ENCODE data around the gene PRKCB.

PRKCB gene

GRCh38 chr16:23843143-23843542, 7.4 kb downstream of the PRKCB start:
- peaks cover 6% of the 10 kb centered on the region for H3K36me3 Mint-ChIP-seq (ENCODE audit: low read depth)
- intact Hi-C loops (cut with micrococcal nuclease), result no loop called here
- H3K4me3 Mint-ChIP-seq, result no peak overlapping the region

GRCh38 chr16:23847251-23847650, 11.5 kb downstream of the PRKCB start:
- Mint-ChIP-seq H3K27me3 (no peaks in the 10 kb centered on the region), H3K4me3 (no peak overlapping the region), H3K27ac (no peak overlapping the region), H3K36me3 (ENCODE audit: low read depth) (peaks cover 6% of the 10 kb centered on the region), H3K9me3 (peaks cover under 1% of the 10 kb centered on the region), H3K4me1 (ENCODE audit: low read depth) (peaks cover 54% of the 10 kb centered on the region)
- intact Hi-C loops (cut with micrococcal nuclease), result no loop called here

More at GRCh38 chr16:23843143-23843542, 7.4 kb downstream of the PRKCB start:
- peaks cover 4% of the 10 kb centered on the region for H3K27me3 Mint-ChIP-seq
- H3K9me3 Mint-ChIP-seq, result no peaks in the 10 kb centered on the region
- no peak overlapping the region for H3K27ac Mint-ChIP-seq
- H3K4me1 Mint-ChIP-seq (ENCODE audit: low read depth), result peaks cover 49% of the 10 kb centered on the region

GRCh38 chr16:23847948-23848347, 12.2 kb downstream of the PRKCB start:
- Mint-ChIP-seq H3K4me3 (no peak overlapping the region), H3K27ac (peak overlapping the region; percentile 35)

GRCh38 chr16:23848958-23849357, 13.2 kb downstream of the PRKCB start:
- H3K9me3 Mint-ChIP-seq, result peaks cover 18% of the 10 kb centered on the region
- intact Hi-C loops (cut with micrococcal nuclease), result no loop called here
- no peak overlapping the region for H3K4me3 Mint-ChIP-seq
- peaks cover 6% of the 10 kb centered on the region for H3K36me3 Mint-ChIP-seq (ENCODE audit: low read depth)
- H3K27me3 Mint-ChIP-seq, result no peaks in the 10 kb centered on the region
- no peak overlapping the region for H3K27ac Mint-ChIP-seq
- peaks cover 68% of the 10 kb centered on the region for H3K4me1 Mint-ChIP-seq (ENCODE audit: low read depth)

More at GRCh38 chr16:23847948-23848347, 12.2 kb downstream of the PRKCB start:
- intact Hi-C loops (cut with micrococcal nuclease), result no loop called here
- Mint-ChIP-seq H3K36me3 (ENCODE audit: low read depth) (peaks cover 6% of the 10 kb centered on the region), H3K4me1 (ENCODE audit: low read depth) (peaks cover 57% of the 10 kb centered on the region), H3K27me3 (no peaks in the 10 kb centered on the region), H3K9me3 (peaks cover 8% of the 10 kb centered on the region)

GRCh38 chr16:23852794-23853562, 17.2 kb downstream of the PRKCB start:
- H3K27me3 Mint-ChIP-seq, result no peaks in the 10 kb centered on the region
- H3K36me3 Mint-ChIP-seq (ENCODE audit: low read depth), result no peaks in the 10 kb centered on the region
- peaks cover 85% of the 10 kb centered on the region for H3K4me1 Mint-ChIP-seq (ENCODE audit: low read depth)
- H3K9me3 Mint-ChIP-seq, result peaks cover 19% of the 10 kb centered on the region
- intact Hi-C loops (cut with micrococcal nuclease), result loop anchor here (2.0 kb wide), 1 partner anchor 16 kb away; no protein-coding TSS in a partner anchor
- peak overlapping the region; percentile 22 for H3K27ac Mint-ChIP-seq
- no peak overlapping the region for H3K4me3 Mint-ChIP-seq

- Mint-ChIP-seq H3K27ac (no peak overlapping the region), H3K9me3 (peaks cover 19% of the 10 kb centered on the region), H3K4me3 (no peak overlapping the region)
Measured at GRCh38 chr16:23855010-23855409, 19.2 kb downstream of the PRKCB start.

GRCh38 chr16:23856251-23856709, 20.5 kb downstream of the PRKCB start:
- H3K36me3 Mint-ChIP-seq (ENCODE audit: low read depth), result no peaks in the 10 kb centered on the region
- H3K27me3 Mint-ChIP-seq, result no peaks in the 10 kb centered on the region
- intact Hi-C loops (cut with micrococcal nuclease), result no loop called here
- H3K9me3 Mint-ChIP-seq, result peaks cover 19% of the 10 kb centered on the region
- H3K4me1 Mint-ChIP-seq (ENCODE audit: low read depth), result peaks cover 84% of the 10 kb centered on the region
- H3K27ac Mint-ChIP-seq, result no peak overlapping the region
- no peak overlapping the region for H3K4me3 Mint-ChIP-seq

More at GRCh38 chr16:23855010-23855409, 19.2 kb downstream of the PRKCB start:
- no peaks in the 10 kb centered on the region for H3K36me3 Mint-ChIP-seq (ENCODE audit: low read depth)
- peaks cover 87% of the 10 kb centered on the region for H3K4me1 Mint-ChIP-seq (ENCODE audit: low read depth)
- intact Hi-C loops (cut with micrococcal nuclease), result no loop called here
- H3K27me3 Mint-ChIP-seq, result no peaks in the 10 kb centered on the region

GRCh38 chr16:23857256-23857880, 21.6 kb downstream of the PRKCB start:
- no peaks in the 10 kb centered on the region for H3K27me3 Mint-ChIP-seq
- H3K4me3 Mint-ChIP-seq, result no peak overlapping the region
- no peaks in the 10 kb centered on the region for H3K36me3 Mint-ChIP-seq (ENCODE audit: low read depth)
- H3K4me1 Mint-ChIP-seq (ENCODE audit: low read depth), result peaks cover 88% of the 10 kb centered on the region
- peaks cover 17% of the 10 kb centered on the region for H3K9me3 Mint-ChIP-seq
- intact Hi-C loops (cut with micrococcal nuclease), result no loop called here
- no peak overlapping the region for H3K27ac Mint-ChIP-seq

- Mint-ChIP-seq H3K4me1 (ENCODE audit: low read depth) (peaks cover 83% of the 10 kb centered on the region), H3K27me3 (no peaks in the 10 kb centered on the region), H3K4me3 (no peak overlapping the region), H3K9me3 (peaks cover 12% of the 10 kb centered on the region), H3K27ac (no peak overlapping the region), H3K36me3 (ENCODE audit: low read depth) (no peaks in the 10 kb centered on the region)
- intact Hi-C loops (cut with micrococcal nuclease), result no loop called here
Measured at GRCh38 chr16:23857881-23858269, 22.1 kb downstream of the PRKCB start.

GRCh38 chr16:23858542-23858941, 22.8 kb downstream of the PRKCB start:
- intact Hi-C loops (cut with micrococcal nuclease), result no loop called here
- Mint-ChIP-seq H3K36me3 (ENCODE audit: low read depth) (no peaks in the 10 kb centered on the region), H3K27ac (no peak overlapping the region), H3K9me3 (peaks cover 5% of the 10 kb centered on the region), H3K4me1 (ENCODE audit: low read depth) (peaks cover 83% of the 10 kb centered on the region), H3K27me3 (no peaks in the 10 kb centered on the region), H3K4me3 (no peak overlapping the region)

- intact Hi-C loops (cut with micrococcal nuclease), result loop anchor here (2.0 to 10.0 kb wide), 2 partner anchors 21 to 55 kb away; no protein-coding TSS in a partner anchor
- H3K27me3 Mint-ChIP-seq, result no peaks in the 10 kb centered on the region
- H3K9me3 Mint-ChIP-seq, result no peaks in the 10 kb centered on the region
- peak overlapping the region; percentile 16 for H3K27ac Mint-ChIP-seq
- no peaks in the 10 kb centered on the region for H3K36me3 Mint-ChIP-seq (ENCODE audit: low read depth)
- H3K4me3 Mint-ChIP-seq, result no peak overlapping the region
- H3K4me1 Mint-ChIP-seq (ENCODE audit: low read depth), result peaks cover 80% of the 10 kb centered on the region
Measured at GRCh38 chr16:23859713-23860269, 24.0 kb downstream of the PRKCB start.

GRCh38 chr16:23861874-23862273, 26.1 kb downstream of the PRKCB start:
- intact Hi-C loops (cut with micrococcal nuclease), result loop anchor here (2.0 to 10.0 kb wide), 2 partner anchors 19 to 57 kb away; no protein-coding TSS in a partner anchor
- Mint-ChIP-seq H3K36me3 (ENCODE audit: low read depth) (no peaks in the 10 kb centered on the region), H3K27ac (no peak overlapping the region), H3K9me3 (no peaks in the 10 kb centered on the region), H3K4me1 (ENCODE audit: low read depth) (peaks cover 76% of the 10 kb centered on the region), H3K4me3 (no peak overlapping the region), H3K27me3 (no peaks in the 10 kb centered on the region)

- H3K27me3 Mint-ChIP-seq, result no peaks in the 10 kb centered on the region
- H3K4me3 Mint-ChIP-seq, result no peak overlapping the region
- no peaks in the 10 kb centered on the region for H3K36me3 Mint-ChIP-seq (ENCODE audit: low read depth)
- intact Hi-C loops (cut with micrococcal nuclease), result loop anchor here (10.0 kb wide), 1 partner anchor 58 kb away; no protein-coding TSS in a partner anchor
- H3K9me3 Mint-ChIP-seq, result no peaks in the 10 kb centered on the region
- H3K4me1 Mint-ChIP-seq (ENCODE audit: low read depth), result peaks cover 76% of the 10 kb centered on the region
- H3K27ac Mint-ChIP-seq, result no peak overlapping the region
Measured at GRCh38 chr16:23862556-23862955, 26.8 kb downstream of the PRKCB start.
